Activated T-helper 2 cell treated with anti-CD3 and anti-CD28 coated beads, Interferon-gamma antibody, Interleukin-2, Interleukin-4, amounts not matched to agents 10 μg/mL and 5 μg/mL and 100 μg/mL, durations not matched to agents 14 hours and 24 hours and 36 hours (primary cell): ENCODE data around the gene SH2D7. TPM values are rescaled to one million over a fixed set of nuclear protein-coding genes. Genes with fewer than 3 reads are reported as not detected.

Experiments used
- DNase-seq: peaks from one replicate; pipeline ENCODE4 v3.0.0; 2021; ENCODE audit warnings: low spot score
- H3K27ac Mint-ChIP-seq: one replicate; pipeline ENCODE4 v1.8.0; 2021; ENCODE audit warnings: mixed read lengths
- H3K27me3 Mint-ChIP-seq: one replicate; pipeline ENCODE4 v1.8.0; 2021; ENCODE audit warnings: low read depth, mixed read lengths
- H3K36me3 Mint-ChIP-seq: one replicate; pipeline ENCODE4 v1.8.0; 2021; ENCODE audit warnings: low read depth, mixed read lengths
- H3K4me1 Mint-ChIP-seq: one replicate; pipeline ENCODE4 v1.8.0; 2021; ENCODE audit warnings: low read depth, mixed read lengths
- H3K4me3 Mint-ChIP-seq: one replicate; pipeline ENCODE4 v1.8.0; 2021; ENCODE audit warnings: low read depth, mild to moderate bottlenecking, moderate library complexity, mixed read lengths
- H3K9me3 Mint-ChIP-seq: one replicate; pipeline ENCODE4 v1.8.0; 2021; ENCODE audit warnings: mixed read lengths
- intact Hi-C: fragments of 100-400 bp; cut with micrococcal nuclease; formaldehyde crosslinking; loops from one replicate; pipeline ENCODE4 v1.15.1; 2023
- total RNA-seq: library from RNA; stranded (reverse); gene quantifications from 2 replicates; pipeline ENCODE4 v1.2.3, GENCODE V29; 2022

The SH2D7 gene
- total RNA-seq, 1 donor from 2014 or later: not detected

DNA sequence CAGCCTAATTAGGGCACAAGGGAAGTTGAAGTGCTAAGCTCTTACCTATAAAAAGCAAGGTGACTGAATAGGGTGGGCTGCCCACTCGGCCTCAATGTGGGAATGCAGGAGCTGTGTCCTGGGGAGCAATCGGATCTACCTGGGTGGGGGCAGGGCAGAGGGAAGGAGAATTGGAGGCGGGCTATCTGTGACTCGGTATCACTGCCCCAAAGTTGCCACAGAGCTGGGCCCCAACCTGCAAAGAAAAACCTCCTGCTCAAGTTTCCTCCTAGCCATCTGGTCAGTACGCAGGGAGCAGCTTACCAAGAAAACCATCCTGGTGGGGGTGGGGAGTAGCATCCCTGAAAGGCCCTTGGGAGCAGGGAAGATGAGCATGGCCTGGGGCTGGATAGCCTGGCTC, 28.2 kb downstream of the SH2D7 start:
- H3K36me3 Mint-ChIP-seq: no peaks in the 10 kb centered on the region
- H3K4me3 Mint-ChIP-seq: no peak overlapping the region
- peaks cover 2% of the 10 kb centered on the region for H3K27me3 Mint-ChIP-seq
- intact Hi-C loops: no loop called here
- H3K4me1 Mint-ChIP-seq: peaks cover 2% of the 10 kb centered on the region
- H3K9me3 Mint-ChIP-seq: no peaks in the 10 kb centered on the region
- H3K27ac Mint-ChIP-seq: no peak overlapping the region
- DNase-seq: no peak

DNA sequence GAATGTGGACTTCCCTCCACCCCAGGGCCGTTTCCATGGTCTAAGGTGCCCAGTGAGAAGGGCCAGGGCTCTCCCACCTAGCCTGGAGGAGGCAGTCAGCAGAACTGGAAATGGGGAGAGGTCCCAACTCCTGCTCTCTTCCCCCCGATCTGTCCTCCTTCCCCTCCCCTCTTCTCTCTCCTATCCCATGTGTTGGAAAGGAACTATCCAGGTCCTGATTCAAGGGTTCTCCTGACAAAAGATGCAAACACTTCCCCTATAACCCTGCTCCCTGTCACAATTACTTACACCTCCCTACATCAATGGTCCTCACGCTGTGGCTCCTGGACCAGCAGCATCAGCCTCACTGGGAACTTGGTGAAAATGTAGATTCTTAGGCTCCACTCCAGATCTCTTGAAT, 32.9 kb downstream of the SH2D7 start:
- no peaks in the 10 kb centered on the region for H3K36me3 Mint-ChIP-seq
- H3K27ac Mint-ChIP-seq: no peak overlapping the region
- no peaks in the 10 kb centered on the region for H3K9me3 Mint-ChIP-seq
- peaks cover 4% of the 10 kb centered on the region for H3K4me1 Mint-ChIP-seq
- H3K4me3 Mint-ChIP-seq: no peak overlapping the region
- no peaks in the 10 kb centered on the region for H3K27me3 Mint-ChIP-seq
- no peak for DNase-seq
- intact Hi-C loops: no loop called here

- Mint-ChIP-seq H3K27ac (peak overlapping the region; percentile 23), H3K27me3 (no peaks in the 10 kb centered on the region), H3K36me3 (no peaks in the 10 kb centered on the region), H3K9me3 (no peaks in the 10 kb centered on the region), H3K4me3 (no peak overlapping the region), H3K4me1 (peaks cover 14% of the 10 kb centered on the region)
- DNase-seq: no peak
- intact Hi-C loops: no loop called here
Measured at GRCh38 chr15:78127882-78128281, 35.5 kb downstream of the SH2D7 start.

GRCh38 chr15:78129077-78129750, 36.9 kb downstream of the SH2D7 start:
- Mint-ChIP-seq H3K9me3 (no peaks in the 10 kb centered on the region), H3K4me3 (no peak overlapping the region), H3K36me3 (no peaks in the 10 kb centered on the region), H3K4me1 (peaks cover 20% of the 10 kb centered on the region), H3K27ac (no peak overlapping the region), H3K27me3 (no peaks in the 10 kb centered on the region)
- intact Hi-C loops: no loop called here
- DNase-seq: no peak

DNA sequence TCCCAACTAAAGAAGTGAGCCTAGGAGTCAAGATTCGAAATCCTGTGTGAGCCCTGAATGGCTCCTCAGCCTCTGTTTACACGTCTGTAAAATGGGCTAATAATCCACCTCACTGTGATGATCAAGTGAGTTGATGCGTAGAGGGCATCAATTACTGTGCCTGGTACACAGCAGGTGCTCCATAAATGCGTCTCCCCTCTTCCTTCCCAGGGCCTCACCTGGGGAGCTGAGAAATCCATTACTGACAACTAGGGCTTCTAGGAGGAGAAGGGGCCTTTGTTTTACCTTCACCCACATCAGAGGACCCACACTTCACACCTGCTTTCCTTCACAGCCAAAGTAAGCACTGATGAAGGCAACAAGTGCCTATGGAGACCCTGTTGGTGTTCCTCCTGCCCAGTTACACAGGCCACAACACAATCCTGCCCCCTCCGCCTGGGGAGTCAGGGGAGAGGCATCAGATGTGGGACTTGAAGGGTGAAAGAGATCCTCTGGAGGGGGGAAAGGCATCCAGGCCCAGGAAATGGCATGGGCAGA, 37.5 kb downstream of the SH2D7 start:
- DNase-seq: no peak
- Mint-ChIP-seq H3K36me3 (no peaks in the 10 kb centered on the region), H3K27me3 (no peaks in the 10 kb centered on the region), H3K4me3 (peak overlapping the region; percentile 77), H3K27ac (peak overlapping the region; percentile 26), H3K4me1 (peaks cover 20% of the 10 kb centered on the region), H3K9me3 (no peaks in the 10 kb centered on the region)
- intact Hi-C loops: no loop called here

DNA sequence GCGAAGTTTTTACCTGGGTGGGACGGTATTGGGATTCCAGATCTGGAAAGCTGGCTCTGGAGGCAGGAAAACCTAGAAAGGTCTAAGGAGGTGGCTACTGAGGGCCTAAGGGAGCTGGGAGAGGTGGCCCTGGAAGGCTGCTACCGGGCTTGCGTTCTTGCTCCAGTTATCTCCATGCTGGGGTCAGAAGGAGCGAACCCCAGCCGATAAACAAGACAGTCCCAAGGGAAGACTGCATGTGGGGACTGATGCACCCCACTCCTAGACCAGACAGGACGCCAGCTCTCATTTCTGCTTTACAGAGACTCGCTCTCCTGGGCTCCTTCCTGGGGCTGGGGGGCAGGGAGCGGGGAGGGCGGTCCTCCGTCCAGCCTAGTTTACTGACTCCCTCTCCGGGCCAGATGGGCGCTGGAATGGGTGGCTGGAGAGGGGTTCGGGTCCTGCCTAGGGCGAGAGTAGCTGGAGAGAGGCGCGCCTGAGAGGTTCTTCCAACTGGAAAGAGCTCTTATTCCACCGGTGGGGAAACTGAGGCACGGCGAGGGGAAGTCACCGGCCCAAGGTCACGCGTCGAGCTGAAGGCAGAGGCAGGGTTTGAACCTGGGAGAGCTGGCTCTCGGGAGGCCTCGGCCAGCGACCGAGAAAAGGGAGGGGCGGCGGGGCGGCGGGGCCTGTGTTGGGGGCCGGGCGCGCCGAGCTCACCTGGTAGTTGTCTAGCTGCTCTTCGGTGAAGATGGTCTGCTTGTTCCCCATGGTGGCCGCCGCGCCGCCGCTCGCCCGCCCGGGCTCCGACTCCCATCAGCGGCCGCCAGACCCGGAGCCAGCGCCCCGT, 38.3 kb downstream of the SH2D7 start:
- H3K4me1 Mint-ChIP-seq: peaks cover 20% of the 10 kb centered on the region
- H3K4me3 Mint-ChIP-seq: peak overlapping the region; percentile 77
- H3K27ac Mint-ChIP-seq: peak overlapping the region; percentile 40
- H3K9me3 Mint-ChIP-seq: no peaks in the 10 kb centered on the region
- intact Hi-C loops: loop anchor here (1.0 kb wide), 3 partner anchors 19 to 111 kb away; partner anchors contain the start of gene IDH3A
- no peak for DNase-seq
- no peaks in the 10 kb centered on the region for H3K27me3 Mint-ChIP-seq
- no peaks in the 10 kb centered on the region for H3K36me3 Mint-ChIP-seq

GRCh38 chr15:78131295-78132061, 39.1 kb downstream of the SH2D7 start, which contains the start of gene CIB2:
CIB2 (minus strand) TSS chr15:78131445; CDS start chr15:78131215, 230 bp downstream.
- intact Hi-C loops: loop anchor here (1.0 kb wide), 3 partner anchors 18 to 110 kb away; partner anchors contain the start of gene IDH3A
- H3K27ac Mint-ChIP-seq: peak within 1 kb of the TSS; percentile 40
- no peaks in the 10 kb centered on the region for H3K9me3 Mint-ChIP-seq
- peak; percentile 75 for DNase-seq
- no peaks in the 10 kb centered on the region for H3K27me3 Mint-ChIP-seq
- H3K4me3 Mint-ChIP-seq: peak within 1 kb of the TSS; percentile 78
- no peaks in the 10 kb centered on the region for H3K36me3 Mint-ChIP-seq
- H3K4me1 Mint-ChIP-seq: peaks cover 20% of the 10 kb centered on the region

DNA sequence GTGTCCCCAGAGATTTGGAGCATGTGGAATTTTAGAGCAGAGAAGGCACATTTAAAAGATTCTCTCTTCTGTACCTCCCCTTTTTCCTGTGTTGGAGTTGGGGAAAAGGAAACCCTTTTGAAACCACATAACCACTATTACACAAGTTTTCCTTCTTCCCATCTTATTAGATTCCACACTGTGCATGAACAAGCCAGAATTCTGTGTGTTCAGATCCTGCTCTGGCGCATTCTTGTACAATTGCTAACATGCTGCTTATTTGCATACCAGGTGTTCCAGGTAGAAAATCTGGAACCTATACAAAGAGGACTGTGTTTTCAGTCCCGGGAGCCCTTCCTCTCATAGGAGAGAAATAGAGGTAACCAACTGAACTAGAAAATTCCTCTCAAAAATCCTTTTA, 41.4 kb downstream of the SH2D7 start:
- H3K4me3 Mint-ChIP-seq: no peak overlapping the region
- peaks cover 16% of the 10 kb centered on the region for H3K4me1 Mint-ChIP-seq
- H3K9me3 Mint-ChIP-seq: no peaks in the 10 kb centered on the region
- DNase-seq: no peak
- H3K36me3 Mint-ChIP-seq: no peaks in the 10 kb centered on the region
- no peaks in the 10 kb centered on the region for H3K27me3 Mint-ChIP-seq
- intact Hi-C loops: no loop called here
- H3K27ac Mint-ChIP-seq: no peak overlapping the region

DNA sequence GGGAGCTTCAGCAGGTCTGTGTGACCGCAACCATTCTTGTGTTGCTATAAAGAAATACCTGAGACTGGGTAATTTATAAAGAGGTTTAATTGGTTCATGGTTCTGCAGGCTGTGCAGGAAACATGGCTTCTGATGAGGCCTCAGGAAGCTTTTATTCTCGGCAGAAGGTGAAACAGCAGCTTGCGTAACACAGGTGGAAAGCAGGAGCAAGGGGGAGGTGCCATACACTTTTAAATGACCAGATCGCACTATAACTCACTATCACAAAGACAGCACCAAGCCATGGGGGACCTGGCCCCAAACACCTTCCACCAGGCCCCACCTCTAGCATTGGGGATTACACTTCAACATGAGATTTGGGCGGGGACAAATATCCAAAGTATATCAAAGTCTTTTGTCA, 47.2 kb downstream of the SH2D7 start:
- H3K4me1 Mint-ChIP-seq: no peaks in the 10 kb centered on the region
- intact Hi-C loops: no loop called here
- H3K27ac Mint-ChIP-seq: no peak overlapping the region
- no peak for DNase-seq
- no peaks in the 10 kb centered on the region for H3K36me3 Mint-ChIP-seq
- H3K9me3 Mint-ChIP-seq: no peaks in the 10 kb centered on the region
- H3K27me3 Mint-ChIP-seq: no peaks in the 10 kb centered on the region
- no peak overlapping the region for H3K4me3 Mint-ChIP-seq

DNA sequence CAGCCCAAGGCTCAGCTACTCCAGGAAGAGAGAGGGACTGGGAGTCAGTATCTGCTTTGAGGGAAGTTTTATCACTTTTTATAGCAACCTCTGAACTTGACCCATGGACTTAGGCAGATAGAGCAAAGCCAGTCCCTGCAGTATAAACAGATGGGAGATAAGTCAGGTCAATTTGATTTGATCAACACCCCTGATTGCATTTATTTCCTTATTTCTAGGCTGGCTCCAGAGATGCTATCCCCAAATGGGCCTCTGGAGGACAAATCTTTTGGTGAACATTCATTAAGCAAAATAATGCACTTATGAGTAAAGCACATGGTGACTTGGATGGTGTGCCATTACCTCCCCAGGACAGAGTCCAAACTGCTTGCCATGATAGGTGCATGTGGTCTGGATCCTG, 47.9 kb downstream of the SH2D7 start:
- Mint-ChIP-seq H3K9me3 (no peaks in the 10 kb centered on the region), H3K27ac (no peak overlapping the region)

GRCh38 chr15:78142332-78142731, 50.0 kb downstream of the SH2D7 start:
- Mint-ChIP-seq H3K36me3 (no peaks in the 10 kb centered on the region), H3K27me3 (no peaks in the 10 kb centered on the region), H3K9me3 (no peaks in the 10 kb centered on the region), H3K27ac (no peak overlapping the region), H3K4me3 (no peak overlapping the region), H3K4me1 (peaks cover 8% of the 10 kb centered on the region)
- no peak for DNase-seq
- intact Hi-C loops: no loop called here

More for the DNA sequence above, 47.9 kb downstream of the SH2D7 start:
- no peak overlapping the region for H3K4me3 Mint-ChIP-seq
- no peak for DNase-seq
- no peaks in the 10 kb centered on the region for H3K36me3 Mint-ChIP-seq
- H3K27me3 Mint-ChIP-seq: no peaks in the 10 kb centered on the region
- H3K4me1 Mint-ChIP-seq: no peaks in the 10 kb centered on the region
- intact Hi-C loops: no loop called here

DNA sequence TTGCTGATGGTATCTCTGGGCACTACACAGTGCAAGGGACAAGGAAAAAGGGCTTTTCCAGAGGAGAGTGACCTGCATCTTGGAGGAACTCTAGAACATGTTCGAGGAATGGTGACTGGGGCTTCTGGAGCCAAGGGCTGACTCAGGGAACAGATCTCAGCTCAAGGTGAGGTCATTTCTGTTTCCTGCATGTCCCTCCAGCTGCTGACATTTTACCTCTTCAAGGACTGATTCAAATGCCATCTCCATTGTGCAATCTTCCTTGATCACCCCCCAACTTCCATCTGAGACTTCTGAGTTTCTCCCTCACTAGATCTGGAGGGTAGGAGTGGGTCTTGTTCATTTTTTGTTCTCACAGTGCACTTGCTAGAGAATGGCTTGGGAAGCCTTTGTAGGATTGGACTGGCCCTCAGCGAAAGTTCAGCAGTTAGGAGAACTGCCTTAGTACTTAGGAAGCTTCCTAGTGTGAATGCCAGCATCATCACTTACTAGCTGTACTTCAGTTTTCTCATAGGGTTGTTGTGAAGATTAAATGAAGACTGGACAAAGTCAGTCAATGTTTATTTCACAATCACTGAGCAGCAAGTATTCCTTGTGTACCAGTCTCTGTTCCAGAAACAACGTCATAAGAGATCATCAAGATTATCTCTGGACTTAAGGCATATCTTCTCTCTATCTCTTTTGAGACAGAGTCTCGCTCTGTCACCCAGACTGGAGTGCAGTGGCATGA, 54.2 kb downstream of the SH2D7 start:
- no peak for DNase-seq
- intact Hi-C loops: no loop called here
- no peak overlapping the region for H3K27ac Mint-ChIP-seq
- no peaks in the 10 kb centered on the region for H3K9me3 Mint-ChIP-seq
- H3K4me3 Mint-ChIP-seq: no peak overlapping the region
- no peaks in the 10 kb centered on the region for H3K27me3 Mint-ChIP-seq
- H3K36me3 Mint-ChIP-seq: peaks cover 9% of the 10 kb centered on the region
- H3K4me1 Mint-ChIP-seq: peaks cover 31% of the 10 kb centered on the region
